DMS 273 (cell line): ENCODE data around the gene SIRT4.
"Not testable (repeated sequence)": the region's sequence is repeated elsewhere in the genome, so short reads cannot be mapped to it uniquely, and the experiment has no call there.

Source experiments
- DNase-seq: peaks from one replicate; lab custom pipeline; 2025; ENCODE audit not compliant: unreplicated experiment; lab: John Stamatoyannopoulos, UW

Gene SIRT4, protein sequence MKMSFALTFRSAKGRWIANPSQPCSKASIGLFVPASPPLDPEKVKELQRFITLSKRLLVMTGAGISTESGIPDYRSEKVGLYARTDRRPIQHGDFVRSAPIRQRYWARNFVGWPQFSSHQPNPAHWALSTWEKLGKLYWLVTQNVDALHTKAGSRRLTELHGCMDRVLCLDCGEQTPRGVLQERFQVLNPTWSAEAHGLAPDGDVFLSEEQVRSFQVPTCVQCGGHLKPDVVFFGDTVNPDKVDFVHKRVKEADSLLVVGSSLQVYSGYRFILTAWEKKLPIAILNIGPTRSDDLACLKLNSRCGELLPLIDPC

DNA sequence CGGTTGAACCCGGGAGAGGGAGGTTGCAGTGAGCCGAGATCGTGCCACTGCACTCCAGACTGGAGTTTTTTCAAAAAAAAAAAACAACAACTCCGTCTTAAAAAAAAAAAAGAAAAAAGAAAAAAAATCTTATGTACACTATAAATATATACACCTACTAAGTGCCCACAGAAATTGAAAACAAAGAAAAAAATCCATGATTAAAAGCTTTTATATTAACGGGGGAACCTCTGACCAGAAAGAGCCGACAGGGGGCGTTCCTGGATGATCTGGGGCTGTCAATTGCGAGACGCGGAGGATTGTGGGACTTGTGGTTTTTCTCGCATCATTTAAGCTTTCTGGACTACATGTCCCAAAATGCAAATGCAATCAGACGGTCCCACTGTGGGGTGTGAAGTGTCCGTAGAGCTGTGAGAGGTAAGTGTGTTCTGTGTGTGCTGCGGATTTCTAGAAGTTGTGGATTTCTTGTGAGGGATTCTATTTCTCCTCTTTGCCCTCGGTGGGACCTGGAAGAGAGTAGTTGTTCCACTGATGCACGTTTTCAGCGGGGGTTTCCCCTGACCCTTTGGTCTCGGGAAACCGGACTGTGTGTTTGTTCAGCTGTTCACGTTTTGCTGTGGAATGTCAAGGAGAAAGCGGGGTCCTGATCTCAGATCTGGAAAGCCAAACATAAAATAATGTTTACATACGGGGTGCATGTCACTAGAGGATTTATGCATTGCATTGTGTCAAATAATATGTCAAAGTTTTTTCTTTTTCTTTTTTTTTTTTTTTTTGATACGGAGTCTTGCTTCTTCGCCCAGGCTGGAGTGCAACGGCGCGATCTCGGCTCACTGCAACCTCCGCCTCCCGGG, at the start of gene SIRT4:
Gene SIRT4, plus strand, starts transcription at position 360 of the 854 bp plus-strand sequence. CDS start 1,241 bp downstream, outside the sequence.
- DNase-seq, result peak; percentile 95

DNA sequence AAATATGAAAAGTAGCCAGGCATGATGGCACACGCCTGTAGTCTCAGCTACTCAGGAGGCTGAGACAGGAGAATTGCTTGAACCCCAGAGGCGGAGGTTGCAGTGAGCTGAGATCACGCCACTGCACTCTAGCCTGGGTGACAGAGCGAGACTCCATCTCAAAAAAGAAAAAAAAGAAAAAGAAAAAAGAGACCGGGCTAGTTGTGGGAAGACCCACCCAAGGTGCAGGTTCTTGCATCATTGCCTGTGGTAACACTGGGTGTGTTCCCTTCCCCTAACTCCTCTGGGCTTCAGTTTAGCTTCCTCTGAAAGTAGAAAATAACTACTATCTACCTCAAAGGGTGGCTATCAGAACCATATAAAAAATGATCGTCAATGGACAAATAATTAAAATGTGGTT, 48.8 kb upstream of the SIRT4 start:
- not testable (repeated sequence) for DNase-seq

DNA sequence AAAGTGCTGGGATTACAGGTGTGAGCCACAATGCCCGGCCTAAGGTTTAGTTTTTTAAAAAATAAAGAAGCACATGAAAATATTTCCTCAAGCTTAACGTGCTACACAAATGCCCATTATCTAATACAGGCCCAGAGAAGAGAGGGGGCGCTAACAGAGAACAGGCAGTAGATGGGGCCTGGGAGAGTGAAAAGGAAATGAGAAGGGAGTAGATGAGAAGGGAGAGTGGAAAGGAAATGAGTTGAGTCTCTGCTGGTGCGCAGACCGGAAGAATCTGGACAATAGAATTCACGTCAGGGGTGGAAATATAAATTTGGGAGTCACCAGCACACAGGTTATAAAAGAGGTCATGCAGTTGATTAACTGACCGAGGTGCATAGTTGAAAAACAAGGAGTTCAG, 47.3 kb upstream of the SIRT4 start:
- no peak for DNase-seq

DNA sequence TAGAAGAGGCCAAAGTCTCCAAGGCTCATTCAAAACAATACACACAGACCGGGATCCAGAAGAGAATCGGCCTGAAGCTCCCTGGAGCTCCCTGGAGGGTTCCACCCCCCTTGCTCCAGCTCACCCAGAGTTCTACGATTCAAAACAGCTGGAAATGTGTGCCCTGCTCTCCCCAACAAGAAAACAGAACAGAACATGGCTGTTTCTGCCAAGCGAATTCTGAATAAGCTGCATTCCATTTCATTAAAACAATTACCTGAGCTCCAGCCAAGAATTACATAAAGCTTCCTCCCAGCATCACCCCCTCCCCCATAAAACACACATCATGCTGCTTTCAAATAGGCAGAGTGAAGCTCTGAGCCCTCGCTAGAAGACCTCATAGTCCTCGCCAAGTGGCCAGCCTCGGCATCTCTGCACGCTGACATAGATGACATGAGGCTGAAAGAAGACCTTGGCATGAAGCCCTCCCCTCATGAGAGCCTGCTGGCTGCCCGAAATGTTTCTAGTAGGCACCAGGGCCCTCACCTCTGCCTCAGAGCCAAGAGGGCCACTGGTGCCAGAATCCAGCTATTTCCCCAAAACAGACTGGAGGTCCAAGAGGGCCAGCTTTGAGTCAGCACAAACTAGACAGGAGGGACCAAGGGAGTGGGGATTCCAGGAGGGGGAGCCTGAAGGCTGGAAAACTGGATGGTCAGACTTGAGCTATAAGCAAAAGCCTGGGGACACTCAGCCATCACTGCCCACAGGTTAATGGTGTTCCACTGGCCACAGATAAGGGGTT, 44.9 kb upstream of the SIRT4 start:
- DNase-seq, result peak; percentile 60

DNA sequence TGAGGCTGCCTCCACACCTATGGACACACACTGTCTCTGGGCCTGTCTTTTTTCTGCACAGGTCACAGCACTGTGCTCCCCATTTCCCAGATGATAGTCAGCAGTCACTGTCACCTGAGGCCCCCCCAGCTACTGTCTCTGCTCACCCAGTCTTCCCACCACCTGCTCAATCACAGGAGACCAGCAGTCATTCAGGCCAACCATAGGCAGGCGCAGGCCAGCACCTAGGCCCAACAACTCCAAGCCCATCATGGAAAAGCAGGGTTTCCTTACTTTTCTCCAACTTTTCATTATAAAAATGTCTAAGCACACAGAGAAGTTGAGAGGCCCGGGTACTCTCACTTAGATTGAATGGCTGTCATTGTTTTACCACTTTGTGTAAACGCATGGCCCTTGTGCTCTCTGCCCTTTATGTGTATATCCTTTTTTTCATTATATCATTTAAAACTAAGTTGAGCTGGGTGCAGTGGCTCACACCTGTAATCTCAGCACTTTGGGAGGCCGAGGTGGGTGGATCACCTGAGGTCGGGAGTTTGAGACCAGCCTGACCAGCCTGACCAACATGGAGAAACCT, 43.7 kb upstream of the SIRT4 start:
- no peak for DNase-seq

DNA sequence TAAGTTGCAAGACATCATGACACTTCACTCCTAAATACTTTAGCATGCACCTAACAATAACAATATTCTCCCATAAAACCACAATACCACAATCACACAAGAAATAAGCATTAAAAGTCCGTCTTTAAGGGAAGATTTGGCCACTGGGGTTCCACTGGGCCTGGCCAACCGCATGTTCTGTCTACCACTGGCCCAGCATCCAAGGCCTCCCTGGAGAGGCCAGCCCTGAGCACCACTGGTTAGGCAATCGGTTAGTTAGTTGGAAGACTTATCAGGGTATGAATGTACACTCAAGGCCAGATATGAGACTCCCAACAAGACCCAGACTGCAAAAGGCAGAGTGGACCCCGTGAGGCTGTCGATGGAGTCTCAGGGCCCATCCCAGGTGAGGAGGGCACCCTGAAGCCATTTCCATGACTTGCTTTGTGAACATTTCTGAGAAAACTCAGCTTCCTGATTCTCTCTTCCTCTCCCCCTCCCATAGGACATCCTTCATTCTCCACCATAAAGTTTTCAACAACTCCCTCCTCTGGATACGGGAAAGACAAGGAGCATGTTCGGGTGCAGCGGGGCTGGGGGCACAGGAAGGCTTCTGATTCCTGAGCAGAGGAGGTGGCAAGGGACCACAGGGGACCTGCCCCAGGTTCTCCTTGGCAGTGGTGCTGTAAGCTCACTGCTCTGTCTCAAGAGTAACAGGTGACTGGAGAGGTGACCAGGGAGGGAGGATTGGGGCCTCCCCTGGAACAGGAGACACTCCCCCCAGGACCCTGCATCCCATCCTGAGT, 42.5 kb upstream of the SIRT4 start:
- no peak for DNase-seq

DNA sequence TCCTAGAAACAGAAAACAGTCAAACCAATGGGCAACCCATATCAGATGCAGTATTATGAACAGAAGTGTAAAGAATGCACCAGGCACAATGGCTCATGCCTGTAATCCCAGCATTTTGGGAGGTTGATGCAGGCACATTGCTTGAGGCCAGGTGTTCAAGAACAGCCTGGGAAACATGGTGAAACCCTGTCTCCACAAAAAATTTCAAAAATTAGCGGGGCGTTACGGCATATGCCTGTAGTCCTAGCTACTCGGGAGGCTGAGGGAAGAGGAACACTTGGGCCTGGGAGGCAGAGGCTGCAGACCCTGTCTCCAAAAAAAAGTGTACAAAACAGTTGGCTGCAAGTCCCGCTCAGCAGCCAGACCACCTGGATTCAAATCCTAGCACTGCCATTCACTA, 41.5 kb upstream of the SIRT4 start:
- DNase-seq, result no peak

DNA sequence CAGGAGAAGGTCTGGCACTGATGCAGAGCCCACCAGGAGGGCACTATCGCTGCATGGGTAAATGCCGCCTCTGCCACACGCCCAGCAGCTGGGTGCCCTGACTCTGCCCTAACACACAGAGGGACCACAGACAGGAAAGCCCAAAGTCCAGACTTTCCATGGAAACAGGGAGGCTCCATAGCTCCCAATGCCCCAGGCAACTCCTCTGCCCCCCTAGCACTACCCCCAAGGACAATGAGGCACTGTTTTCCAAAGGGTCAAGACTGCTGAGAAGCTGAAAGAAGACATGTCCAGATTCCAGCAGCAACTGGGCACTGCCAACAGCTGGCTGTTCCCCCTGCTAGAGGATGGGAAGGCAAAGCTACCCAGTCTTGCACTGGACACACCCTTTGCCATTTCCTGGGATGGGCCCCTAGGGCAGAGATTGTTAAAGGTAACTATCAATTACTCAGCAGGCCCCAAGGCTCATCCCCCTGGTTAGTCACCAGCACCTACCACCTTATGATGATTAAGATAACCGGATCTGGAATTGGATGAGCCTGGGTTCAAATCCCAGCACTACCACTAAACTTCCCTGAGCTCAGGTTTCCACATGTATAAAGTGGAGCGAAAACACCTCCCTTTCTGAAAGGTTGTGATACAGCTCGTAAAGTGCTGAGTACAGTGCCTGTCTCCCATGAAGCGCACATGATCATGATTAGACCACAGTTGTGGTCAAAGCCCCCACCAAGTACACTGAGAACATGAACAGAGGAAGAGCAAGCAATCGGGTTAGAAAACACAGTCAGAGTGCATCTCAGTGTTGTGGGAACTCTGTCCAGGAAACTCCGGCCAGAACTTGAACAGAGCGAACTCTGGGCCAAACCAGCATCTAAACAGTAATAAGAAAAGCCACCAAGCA, 39.9 kb upstream of the SIRT4 start:
- no peak for DNase-seq

DNA sequence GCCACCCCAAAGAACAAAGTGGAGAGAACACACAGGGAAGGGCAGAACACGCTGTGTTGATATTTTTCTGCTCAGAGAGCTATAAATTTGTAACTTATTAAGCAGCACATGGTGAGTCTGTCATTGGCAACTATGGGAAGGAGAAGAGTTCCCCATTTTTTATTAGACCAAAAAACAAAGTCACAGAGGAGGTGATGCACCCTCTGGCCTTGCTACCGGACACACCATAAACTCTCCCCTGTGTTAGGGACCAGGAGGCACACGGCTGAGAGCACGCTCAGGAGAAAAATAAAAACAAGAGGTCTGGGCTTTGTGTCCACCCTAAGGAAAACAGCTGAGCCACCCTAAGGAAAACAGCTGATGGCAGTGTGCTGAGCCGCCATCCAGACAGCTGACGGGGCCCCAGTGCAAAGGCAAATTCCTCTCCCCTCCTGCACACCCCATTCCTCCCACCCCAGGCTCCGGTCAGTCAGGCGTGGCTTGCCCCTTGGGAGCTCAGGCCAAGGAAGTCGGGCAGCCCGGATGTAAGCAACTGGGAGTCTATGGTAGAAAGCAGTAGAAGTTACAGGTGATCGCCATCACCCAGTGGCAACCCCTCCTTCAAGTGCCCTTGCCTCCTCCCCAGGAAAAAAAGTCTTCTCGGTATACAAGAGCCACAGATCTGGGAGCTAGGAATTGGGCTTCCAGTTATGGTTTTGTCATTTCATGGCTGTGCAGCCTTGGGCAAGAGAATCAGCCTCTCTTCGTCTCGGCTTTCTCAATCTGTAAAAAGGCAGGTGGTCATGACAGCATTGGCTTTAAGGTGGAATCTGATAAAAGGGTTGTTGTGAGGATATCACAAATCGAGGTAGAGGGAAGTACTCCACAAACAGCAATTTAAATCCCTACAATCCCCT, 39.0 kb upstream of the SIRT4 start:
- no peak for DNase-seq

DNA sequence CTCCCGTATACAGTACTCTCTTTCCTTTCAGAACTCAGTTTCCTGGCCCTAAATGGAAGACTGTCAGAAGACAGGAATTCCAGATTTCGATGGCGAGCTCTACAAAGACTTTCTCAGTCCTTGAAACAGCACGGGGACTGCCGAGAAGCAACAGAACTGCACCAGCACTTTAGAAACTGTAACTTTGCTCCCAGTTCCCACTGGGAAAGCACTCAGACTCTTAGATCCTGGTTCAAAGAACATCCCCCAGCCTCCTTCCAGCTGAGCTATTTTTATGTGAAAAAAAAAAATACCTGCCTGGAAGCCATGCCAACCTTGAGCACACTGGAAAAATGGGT, 38.4 kb upstream of the SIRT4 start:
- no peak for DNase-seq

DNA sequence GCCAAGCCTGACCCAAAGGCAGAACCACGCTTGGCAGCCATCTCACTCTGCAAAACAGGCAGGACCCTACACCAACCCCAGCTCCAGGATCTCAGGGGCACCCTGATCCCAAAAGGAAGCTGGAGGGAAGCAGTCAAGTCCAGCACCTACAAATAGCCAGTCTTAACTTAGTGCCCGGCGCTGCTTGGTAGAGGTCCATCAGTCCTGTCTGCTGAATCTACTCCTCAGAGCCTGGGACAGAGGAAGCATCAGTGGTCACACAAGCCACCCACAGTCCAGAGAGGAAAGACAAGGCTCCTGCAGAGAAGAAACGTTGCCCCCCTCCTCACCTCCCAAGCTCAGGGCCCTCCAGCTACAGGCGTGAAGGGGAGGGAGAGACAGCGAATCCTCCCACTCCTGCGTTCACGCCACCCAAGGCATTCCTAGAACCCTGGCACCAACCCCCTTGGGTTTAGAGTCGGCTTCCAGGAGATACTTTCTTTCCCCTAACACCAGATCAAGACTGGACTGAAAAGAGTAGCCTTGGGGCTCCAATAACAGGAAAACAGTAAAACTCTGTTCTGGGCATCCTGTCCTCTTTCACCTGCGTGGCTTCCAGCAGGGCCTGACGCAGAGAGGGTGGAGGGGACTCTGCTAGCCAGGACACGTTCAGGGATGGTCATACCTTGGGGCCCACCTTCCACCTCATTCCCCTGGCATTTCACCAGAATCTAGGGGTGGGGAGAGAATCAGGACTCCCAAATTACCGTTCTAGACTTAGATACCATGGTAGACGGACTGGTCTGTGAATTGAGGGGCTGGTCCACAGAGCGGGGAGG, 37.8 kb upstream of the SIRT4 start:
- no peak for DNase-seq

DNA sequence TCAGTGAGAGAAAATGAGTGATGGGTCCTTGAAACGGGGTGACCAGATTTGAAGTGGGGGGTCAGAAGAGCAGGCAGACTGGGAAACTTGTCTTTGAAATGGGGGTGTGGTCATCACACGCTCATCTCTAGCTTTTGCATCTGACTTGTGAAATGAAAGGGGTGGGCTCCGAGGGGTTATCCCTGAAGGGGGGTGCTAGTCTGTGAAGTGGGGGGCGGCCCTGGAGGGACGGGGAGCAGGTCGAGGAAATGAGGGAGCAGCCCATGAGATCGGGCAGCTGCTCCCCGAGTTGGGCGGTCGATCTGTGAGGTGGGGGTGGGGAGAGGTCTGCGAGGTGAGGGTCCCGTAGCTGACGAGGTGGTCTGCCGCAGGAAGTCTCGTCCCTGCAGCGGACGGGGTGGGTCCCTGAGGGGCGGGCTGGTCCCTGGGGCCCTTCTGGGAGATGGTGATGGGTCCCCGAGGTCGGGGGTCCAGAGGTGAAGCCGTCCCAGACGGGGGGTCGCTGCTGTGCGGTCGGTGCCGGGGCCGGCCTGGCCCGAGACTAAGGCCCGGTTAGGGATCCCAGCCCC, 37.1 kb upstream of the SIRT4 start:
- no peak for DNase-seq

DNA sequence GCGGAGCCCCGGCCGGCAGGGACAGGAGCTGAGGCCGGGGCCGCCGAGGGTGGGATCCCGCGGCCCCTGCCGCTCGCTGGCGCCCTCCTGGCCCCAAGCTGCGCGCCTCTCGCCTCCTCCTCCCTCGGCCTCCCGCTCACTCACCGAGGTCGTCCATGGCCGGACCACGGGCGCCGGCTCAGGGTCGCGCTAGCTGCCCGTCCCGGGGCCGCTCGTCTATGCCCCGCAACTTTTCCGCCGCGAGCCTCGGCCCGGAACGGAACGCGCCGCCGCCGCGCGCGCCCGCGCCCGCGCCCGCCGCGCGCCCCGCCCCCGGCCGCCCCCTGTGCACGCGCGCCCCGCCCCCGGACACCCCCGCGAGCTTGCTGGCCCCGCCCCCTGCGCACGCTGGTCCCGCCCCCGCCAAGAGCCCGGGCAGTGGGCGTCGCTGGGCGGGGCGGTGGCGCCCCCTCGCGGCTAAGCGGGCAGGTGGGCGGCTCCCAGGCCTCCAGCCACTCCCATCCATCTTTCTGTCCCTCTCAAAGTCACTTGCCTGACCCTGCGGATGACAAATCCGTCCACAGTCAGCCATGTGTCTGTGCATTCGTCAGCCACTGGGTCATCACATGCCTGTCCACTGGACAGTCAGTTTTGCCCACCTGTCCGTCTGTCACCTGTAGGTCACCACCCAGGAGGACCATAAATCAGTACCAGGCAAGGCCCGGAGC, 36.5 kb upstream of the SIRT4 start, which contains the start of gene PXN:
Gene PXN, minus strand, starts transcription at position 258 of the 707 bp plus-strand sequence. Its CDS starts 101 bp downstream, at position 157.
- DNase-seq, result peak; percentile 85

DNA sequence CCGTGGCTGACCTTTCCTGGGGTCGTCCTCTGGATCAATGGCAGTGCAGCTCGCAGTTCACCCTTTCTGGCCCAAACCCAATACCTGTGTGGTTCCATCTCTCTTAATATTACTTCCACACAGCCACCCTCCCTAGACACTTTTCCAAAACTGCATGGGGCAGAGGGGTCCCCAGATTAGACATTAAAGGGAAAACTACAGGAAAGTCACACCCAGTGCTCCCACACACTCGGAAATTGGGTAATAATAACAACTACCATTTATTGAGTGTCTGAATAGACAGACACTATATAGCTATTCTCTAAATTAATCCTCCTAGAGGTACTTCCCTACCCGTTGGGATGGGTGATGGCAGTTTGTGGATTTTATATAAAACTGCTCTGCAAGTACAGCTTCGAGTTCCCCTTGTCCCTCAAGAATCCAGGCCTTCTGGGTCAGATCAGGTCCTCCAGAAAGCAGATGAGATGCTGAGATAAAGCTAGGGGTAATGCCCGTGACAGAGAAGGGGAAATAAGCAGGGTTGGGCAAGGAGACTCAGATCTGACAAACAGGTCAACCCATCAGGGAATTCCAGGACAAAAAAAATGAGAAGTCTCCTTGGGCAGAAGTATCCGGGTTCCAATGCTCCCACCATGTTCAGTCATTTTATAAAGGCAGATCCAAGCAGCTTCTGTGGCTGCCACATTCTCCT, 35.8 kb upstream of the SIRT4 start:
- DNase-seq, result no peak

DNA sequence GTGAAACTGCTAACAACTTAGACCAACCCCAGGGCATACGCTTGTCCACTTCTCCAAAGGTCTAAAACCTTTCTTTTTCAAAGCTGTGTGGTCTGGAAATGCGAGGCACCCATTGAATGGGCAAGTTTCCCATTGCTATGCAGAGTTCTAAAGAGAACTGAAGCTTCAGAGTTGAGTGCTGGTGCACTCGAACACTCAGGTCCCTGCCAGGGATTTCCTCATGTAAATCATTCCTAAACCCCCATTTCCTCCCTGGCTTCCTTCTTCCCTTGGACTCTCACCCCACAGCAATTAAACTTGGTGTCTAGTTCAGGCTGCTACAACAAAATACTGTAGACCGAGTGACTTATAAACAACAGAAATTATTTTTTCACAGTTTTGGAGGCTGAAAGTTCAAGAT, 34.4 kb upstream of the SIRT4 start:
- DNase-seq, result no peak

DNA sequence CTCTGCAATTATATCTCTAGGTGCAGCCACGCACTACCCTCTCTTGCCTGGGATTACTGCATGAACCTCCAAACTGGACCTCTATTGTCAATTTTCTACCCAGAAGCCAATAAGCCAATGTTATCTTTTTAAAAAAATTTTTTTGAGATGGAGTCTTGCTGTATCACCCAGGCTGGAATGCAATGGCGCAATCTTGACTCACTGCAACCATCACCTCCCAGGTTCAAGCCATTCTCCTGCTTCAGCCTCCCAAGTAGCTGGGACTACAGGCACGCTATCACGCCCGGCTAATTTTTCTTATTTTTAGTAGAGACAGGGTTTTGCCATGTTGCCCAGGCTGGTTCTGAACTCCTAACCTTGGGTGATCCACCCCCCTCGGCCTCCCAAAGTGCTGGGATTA, 25.4 kb upstream of the SIRT4 start:
- no peak for DNase-seq
